ENCODE results near the gene ELF5.
A peak's percentile ranks its signal among the peaks of the same experiment; 100 is the strongest.

Gene ELF5

DNA sequence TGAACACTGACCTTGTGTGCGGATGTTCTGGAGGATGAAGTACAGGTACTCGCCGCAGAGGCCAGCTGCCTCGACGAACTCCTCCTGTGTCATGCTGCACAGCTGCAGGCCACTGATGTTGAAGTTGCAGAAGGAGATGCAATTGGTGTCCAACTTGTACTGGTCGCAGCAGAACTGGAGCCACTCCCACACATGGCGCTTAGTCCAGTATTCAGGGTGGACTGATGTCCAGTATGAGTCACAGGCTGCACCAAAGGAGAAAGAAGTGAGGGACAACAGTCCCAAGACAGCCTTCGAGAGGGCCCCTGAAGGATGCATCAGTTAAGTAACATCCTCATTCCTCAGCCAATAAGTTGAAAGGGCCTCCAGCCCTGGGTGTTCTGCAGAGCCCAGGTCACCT, 20.1 kb downstream of the ELF5 start:
- Mint-ChIP-seq H3K27ac (no peak overlapping the region), H3K27me3 (peaks cover 8 to 15% of the 10 kb centered on the region in 2 donors), H3K9me3 (no peaks in the 10 kb centered on the region), H3K36me3 (no peaks in the 10 kb centered on the region), H3K4me1 (peaks cover 5 to 6% of the 10 kb centered on the region in 2 donors), H3K4me3 (no peak overlapping the region)
- no peak for DNase-seq
- ATAC-seq (replicated peaks): no peak

DNA sequence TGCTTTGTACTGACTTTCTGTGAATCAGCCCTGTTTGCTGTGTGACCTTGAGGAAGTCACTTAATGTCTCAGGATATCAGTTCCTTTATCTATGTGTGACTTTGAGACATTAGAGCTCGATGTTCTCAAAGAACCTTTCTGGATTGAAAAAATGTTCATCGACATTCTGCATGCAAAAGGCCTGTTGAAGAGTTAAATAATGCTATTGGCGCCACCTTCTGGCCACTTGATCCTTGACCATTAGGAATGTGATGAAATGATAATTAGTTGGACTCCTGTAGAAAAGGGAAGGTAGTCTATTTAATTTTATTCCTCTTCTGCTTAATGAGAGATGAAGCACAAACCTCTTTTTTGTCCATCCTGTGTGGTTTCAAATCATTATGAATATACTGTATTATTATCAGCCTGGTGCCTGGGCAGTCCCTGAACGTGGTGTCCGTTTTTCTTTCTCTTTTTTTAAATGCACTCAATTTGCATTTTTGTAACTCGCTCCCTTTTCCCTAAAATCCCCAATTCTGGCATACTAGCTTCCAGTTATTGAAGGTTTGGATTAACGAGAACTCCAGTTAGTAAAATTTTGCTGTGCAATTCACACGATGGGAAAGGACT, 20.7 kb downstream of the ELF5 start:
- DNase-seq (peak; percentile 18), ATAC-seq (replicated peaks) (peak in 1 of 2 donors; percentile 67)
- Mint-ChIP-seq H3K9me3 (no peaks in the 10 kb centered on the region), H3K4me3 (no peak overlapping the region), H3K4me1 (peaks cover 5 to 6% of the 10 kb centered on the region in 2 donors), H3K27me3 (peaks cover 8 to 15% of the 10 kb centered on the region in 2 donors), H3K27ac (no peak overlapping the region), H3K36me3 (no peaks in the 10 kb centered on the region)

DNA sequence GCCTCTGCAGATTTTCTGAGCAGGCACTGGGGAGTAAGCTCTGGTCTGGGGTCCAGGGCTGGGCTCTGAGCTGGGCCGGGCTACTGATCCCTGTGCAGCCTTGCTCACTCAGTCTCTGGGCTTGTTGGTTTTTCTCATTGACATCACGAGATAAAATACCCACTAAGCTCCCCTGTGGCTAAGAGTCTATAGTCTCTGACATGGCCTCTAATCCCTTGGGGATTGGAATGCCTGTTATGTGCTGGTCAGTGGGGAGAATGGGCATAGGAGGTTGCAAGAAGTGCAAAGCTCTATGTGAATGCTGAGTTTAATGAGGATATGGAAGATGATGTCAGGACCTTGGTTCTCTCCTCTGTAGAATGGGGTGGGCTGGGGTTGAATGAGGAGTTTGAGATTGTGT, 23.3 kb downstream of the ELF5 start:
- H3K4me1 Mint-ChIP-seq: peaks cover 5 to 7% of the 10 kb centered on the region in 2 donors
- no peaks in the 10 kb centered on the region for H3K36me3 Mint-ChIP-seq
- no peaks in the 10 kb centered on the region for H3K9me3 Mint-ChIP-seq
- ATAC-seq (replicated peaks) (no peak), DNase-seq (no peak)
- H3K4me3 Mint-ChIP-seq: no peak overlapping the region
- no peak overlapping the region for H3K27ac Mint-ChIP-seq
- H3K27me3 Mint-ChIP-seq: peaks cover 4 to 10% of the 10 kb centered on the region in 2 donors

DNA sequence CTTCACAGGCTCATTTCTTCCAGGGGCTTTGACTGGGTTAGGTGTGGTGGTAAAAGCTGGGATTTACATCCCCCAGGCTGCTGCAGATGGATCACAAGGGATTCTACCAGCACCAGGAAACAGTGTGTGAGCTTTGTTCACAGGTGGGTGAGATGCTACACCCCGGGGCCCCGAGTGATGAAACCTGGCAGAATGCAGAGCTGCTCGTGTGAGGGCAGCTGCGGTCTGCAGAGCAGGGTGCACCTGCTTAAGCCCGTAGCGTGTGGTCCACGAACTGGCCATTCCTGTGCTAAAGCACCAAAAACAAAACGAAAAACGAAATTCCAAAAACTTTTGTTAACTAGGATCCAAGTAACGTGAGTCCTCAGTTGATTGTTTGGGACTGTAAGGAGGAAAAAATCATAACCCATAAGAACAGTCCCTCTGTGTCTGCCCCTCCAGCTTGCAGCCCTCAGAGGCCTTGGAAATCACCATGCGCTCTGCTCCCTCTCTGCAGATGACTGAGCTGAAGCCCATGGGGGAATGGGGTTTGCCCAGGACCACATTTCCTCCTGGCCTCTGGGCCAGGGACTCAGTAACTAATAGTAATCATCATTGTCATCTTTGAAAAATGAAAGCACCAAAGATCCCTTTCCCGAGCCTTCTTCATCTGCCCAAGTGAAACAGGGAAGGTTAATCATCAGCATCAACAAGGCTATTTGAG, 24.6 kb downstream of the ELF5 start:
- Mint-ChIP-seq H3K36me3 (no peaks in the 10 kb centered on the region), H3K4me1 (peaks cover 0 to 5% of the 10 kb centered on the region in 2 donors), H3K9me3 (no peaks in the 10 kb centered on the region), H3K4me3 (no peak overlapping the region), H3K27ac (no peak overlapping the region), H3K27me3 (no peaks in the 10 kb centered on the region)
- DNase-seq (no peak), ATAC-seq (replicated peaks) (peak in 1 of 2 donors; percentile 58)

DNA sequence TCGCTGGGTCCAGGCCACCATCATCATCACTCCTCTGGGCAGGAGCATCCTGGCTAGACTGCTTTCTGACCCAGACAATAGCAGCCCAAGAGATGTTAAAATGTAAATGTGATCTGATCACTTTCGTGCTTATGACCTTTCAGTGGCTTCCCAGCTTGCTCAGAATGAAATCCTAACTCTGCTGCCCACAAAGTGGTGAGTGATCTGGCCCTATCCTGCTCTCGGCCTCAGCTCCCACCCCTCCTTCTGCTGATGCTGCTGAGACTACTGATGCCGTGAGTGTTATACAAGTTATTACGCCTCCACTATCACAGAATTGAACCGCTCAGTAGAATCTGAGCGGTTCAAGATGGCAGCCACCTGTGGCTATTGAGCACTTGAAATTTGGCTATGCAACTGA, 26.2 kb downstream of the ELF5 start:
- no peak for DNase-seq
- Mint-ChIP-seq H3K4me1 (peaks cover 0 to 3% of the 10 kb centered on the region in 2 donors), H3K4me3 (no peak overlapping the region), H3K27ac (no peak overlapping the region), H3K36me3 (no peaks in the 10 kb centered on the region), H3K9me3 (no peaks in the 10 kb centered on the region), H3K27me3 (no peaks in the 10 kb centered on the region)
- ATAC-seq (replicated peaks): peak; percentile 21 to 57

DNA sequence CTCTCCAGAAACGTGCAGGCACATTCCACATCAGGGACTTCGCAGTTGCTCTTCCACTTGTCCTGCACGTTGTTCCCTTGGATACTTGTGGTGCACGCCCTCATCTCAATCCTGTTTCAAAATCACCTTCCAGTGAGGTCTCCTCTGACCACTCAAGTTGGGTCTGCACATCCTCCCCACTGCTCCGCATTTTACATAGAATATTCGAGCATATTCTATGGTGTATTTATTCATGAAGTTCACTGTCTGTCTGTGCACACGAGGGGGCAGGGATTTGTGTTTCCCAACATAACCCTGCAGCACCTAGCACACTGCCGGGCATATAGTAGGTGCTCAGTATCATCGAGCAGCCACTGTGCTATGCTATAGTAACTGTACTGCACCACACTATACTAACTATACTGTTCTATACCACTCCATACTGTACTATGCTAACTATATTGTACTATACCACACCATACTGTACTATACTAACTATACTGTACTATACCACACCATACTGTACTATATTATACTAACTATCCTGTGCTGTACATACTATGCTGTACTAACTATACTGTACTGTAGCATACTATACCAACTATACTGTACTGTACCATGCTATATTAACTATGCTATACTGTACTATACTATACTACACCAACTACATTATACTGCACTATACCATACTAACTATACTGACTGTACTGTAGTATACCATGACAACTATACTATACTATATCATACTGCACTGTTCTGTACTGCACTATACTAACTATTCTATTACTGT, 30.3 kb downstream of the ELF5 start:
- DNase-seq: no peak
- H3K9me3 Mint-ChIP-seq: no peaks in the 10 kb centered on the region
- peaks cover 0 to 1% of the 10 kb centered on the region in 2 donors for H3K4me1 Mint-ChIP-seq
- ATAC-seq (replicated peaks): no peak
- no peak overlapping the region for H3K27ac Mint-ChIP-seq
- no peak overlapping the region for H3K4me3 Mint-ChIP-seq
- H3K36me3 Mint-ChIP-seq: no peaks in the 10 kb centered on the region
- H3K27me3 Mint-ChIP-seq: peaks cover 0 to 9% of the 10 kb centered on the region in 2 donors

DNA sequence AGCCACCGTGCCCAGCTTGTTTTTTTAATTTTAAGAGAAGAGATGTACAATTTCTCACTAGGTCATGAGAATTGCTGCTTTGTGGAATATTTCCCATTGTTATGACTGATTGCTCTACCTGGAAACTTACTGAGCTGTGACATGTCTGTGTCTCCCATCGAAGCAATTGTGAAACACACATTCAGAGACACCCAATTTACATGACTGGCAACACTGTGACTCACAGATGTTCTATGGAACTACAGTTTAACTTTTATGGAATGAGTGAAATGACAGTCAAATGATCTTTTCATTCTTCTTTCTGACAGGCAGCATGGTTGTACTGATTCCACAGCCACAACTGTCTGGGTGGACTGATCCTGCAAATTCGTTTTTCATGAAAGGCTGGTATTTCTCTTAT, 32.3 kb downstream of the ELF5 start:
- no peaks in the 10 kb centered on the region for H3K4me1 Mint-ChIP-seq
- peaks cover 0 to 9% of the 10 kb centered on the region in 2 donors for H3K27me3 Mint-ChIP-seq
- H3K9me3 Mint-ChIP-seq: no peaks in the 10 kb centered on the region
- H3K36me3 Mint-ChIP-seq: no peaks in the 10 kb centered on the region
- H3K27ac Mint-ChIP-seq: no peak overlapping the region
- no peak overlapping the region for H3K4me3 Mint-ChIP-seq
- DNase-seq (no peak), ATAC-seq (replicated peaks) (no peak)

DNA sequence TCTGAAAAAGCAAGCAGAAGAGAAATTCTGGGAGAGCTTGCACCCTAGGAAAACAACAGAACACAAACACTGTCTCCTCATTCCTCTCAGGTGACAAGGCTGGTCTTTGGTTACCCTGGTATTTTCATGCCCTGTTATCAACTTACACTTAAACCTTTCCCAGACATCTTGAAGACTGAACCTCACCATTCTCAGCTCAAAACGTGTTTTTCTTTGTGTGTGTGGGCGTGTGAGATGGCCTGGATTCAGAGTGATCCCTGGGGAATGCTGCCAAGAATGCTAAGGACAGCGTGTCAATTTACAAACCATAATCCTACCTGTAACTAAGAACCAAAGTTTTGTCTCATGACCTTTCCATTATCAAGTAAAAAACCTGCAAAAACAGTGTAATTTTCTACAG, 33.3 kb downstream of the ELF5 start:
- no peak for ATAC-seq (replicated peaks)
- H3K36me3 Mint-ChIP-seq: no peaks in the 10 kb centered on the region
- DNase-seq: no peak
- peaks cover 0 to 9% of the 10 kb centered on the region in 2 donors for H3K27me3 Mint-ChIP-seq
- no peaks in the 10 kb centered on the region for H3K4me1 Mint-ChIP-seq
- no peak overlapping the region for H3K4me3 Mint-ChIP-seq
- H3K9me3 Mint-ChIP-seq: no peaks in the 10 kb centered on the region
- no peak overlapping the region for H3K27ac Mint-ChIP-seq

DNA sequence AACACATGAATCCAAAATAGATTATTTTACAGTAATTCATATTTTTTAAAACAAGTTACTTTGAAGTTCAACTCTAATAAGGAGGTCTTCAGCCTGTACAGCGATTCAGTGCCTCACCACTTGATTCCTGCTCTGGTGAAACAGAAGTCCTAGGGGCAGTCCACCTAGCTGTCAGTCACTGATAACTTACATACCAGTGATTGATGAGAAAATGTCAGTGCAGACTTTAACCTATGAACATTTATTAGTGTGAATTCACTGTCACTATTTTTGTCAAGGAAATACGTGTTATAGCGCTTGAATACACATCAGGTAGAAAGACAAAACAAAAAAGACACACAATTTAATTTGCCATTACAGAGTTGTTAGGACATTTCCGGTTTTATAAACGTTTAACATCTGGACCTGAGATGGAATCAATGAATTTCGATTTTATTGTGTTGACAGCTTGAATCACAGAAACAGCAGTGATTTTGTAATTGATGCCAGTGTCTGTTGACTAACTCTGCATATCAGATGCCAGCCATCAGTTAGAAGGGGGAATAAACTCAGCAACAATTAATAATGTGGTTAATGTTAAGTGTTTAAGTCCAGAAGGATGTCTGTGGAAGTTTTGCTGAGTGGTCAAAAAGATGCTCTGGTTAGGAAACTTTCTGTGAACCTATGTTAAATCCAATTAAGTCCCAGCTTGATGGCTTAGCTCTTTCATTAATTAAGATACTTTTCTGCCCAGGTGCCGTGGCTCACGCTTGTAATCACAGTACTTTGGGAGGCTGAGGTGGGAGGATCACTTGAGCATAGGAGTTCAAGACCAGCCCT, 34.5 kb downstream of the ELF5 start:
- Mint-ChIP-seq H3K27me3 (peaks cover 0 to 9% of the 10 kb centered on the region in 2 donors), H3K4me1 (no peaks in the 10 kb centered on the region), H3K36me3 (peaks cover under 1 to 6% of the 10 kb centered on the region in 2 donors), H3K9me3 (no peaks in the 10 kb centered on the region), H3K4me3 (no peak overlapping the region), H3K27ac (no peak overlapping the region)
- DNase-seq (no peak), ATAC-seq (replicated peaks) (no peak)

DNA sequence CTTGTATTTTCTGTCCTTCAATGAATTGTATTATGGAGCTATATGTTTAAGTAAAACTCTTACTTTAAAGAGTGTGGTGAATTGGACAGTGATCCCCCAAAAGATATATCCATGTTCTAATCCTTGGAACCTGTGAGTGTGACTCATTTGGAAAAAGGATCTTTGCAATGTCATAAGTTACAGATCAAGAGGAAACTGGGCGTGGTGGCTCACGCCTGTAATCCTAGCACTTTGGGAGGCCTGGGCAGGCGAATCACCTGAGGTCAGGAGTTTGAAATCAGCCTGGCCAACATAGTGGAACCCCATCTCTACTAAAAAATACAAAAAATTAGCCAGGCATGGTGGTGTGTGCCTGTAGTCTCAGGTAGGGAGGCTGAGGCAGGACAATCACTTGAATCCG, 36.7 kb downstream of the ELF5 start:
- Mint-ChIP-seq H3K27ac (peak overlapping the region; percentile 31), H3K4me3 (no peak overlapping the region), H3K9me3 (no peaks in the 10 kb centered on the region), H3K4me1 (no peaks in the 10 kb centered on the region), H3K36me3 (peaks cover 19 to 20% of the 10 kb centered on the region in 2 donors), H3K27me3 (peaks cover 0 to 9% of the 10 kb centered on the region in 2 donors)
- no peak for ATAC-seq (replicated peaks)
- no peak for DNase-seq

DNA sequence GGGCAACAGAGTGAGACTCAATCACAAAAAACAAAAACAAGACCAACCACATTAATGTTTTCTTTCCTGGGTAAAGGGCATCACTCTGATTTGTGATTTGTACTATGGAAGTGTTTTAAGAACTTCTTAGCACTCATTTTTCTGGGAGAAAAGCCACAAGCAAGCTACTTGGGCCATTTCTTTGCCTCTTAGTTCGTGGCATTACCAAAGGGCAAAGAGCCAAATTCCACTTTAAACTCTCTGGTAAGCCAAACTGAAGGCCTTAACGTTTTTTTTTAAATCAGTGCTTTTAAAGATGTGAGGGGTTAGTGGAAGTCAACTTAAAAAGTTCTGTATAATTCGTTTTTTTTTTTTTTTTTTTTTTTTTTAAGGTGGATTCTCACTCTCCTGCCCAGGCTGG, 37.9 kb downstream of the ELF5 start:
- peaks cover 0 to 6% of the 10 kb centered on the region in 2 donors for H3K27me3 Mint-ChIP-seq
- H3K27ac Mint-ChIP-seq: no peak overlapping the region

DNA sequence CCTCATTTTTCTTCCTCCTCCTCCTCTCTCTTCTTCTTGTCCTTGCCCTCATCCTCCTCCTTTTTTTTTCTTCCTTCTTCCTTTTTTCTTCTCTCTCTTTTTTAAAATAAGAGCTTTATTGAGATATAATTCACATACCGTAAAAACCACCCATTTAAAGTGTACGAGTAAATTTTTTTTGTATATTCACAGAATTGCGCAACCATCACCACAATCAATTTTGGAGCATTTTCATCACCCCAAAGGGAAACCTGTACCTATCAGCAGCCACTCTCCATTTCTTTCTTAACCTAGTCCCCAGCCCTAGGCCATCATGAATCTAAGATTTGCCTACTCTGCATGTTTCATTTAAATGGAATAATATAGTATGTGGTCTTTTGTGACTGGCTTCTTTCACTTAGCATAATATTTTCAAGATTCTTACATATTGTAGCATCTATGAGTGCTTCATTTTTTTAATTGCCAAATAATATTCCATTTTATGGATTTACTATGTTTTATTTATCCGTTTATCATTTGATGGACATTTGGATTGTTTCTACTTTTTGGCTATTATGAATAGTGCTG, 39.9 kb downstream of the ELF5 start:
- ATAC-seq (replicated peaks): no peak
- Mint-ChIP-seq H3K4me3 (no peak overlapping the region), H3K36me3 (peaks cover 27 to 28% of the 10 kb centered on the region in 2 donors), H3K27ac (no peak overlapping the region), H3K9me3 (no peaks in the 10 kb centered on the region), H3K27me3 (no peaks in the 10 kb centered on the region), H3K4me1 (no peaks in the 10 kb centered on the region)
- no peak for DNase-seq

More for the DNA sequence above, 37.9 kb downstream of the ELF5 start:
- Mint-ChIP-seq H3K4me3 (no peak overlapping the region), H3K36me3 (peaks cover 25 to 27% of the 10 kb centered on the region in 2 donors), H3K4me1 (no peaks in the 10 kb centered on the region), H3K9me3 (no peaks in the 10 kb centered on the region)
- DNase-seq (no peak), ATAC-seq (replicated peaks) (no peak)

DNA sequence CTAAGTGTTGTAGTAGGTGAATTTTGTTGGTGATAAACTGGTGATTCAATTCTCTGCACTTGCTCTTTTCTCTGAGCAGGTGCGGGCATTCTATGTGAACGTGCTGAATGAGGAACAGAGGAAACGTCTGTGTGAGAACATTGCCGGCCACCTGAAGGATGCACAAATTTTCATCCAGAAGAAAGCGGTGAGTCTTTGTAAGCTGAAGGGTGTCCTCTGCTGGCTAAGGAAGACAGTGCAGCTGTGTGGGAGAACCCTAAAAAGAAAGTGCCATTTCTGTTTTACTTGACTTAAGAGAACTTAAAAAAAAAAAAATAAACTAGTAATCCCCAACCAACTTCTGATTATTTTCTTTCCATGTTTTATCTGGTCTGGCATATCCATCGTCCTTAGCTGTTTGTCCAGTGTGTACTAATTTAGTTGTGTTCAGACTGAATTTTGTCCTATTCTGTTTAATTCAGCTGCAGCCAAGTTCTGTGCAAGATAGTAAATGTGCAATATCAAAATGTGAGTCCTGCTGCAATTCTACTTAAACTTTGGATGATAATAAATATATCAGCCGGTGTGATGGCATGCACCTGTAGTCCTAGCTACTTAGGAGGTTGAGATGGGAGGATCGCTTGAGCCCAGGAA, 45.3 kb downstream of the ELF5 start:
- no peaks in the 10 kb centered on the region for H3K27me3 Mint-ChIP-seq
- H3K4me3 Mint-ChIP-seq: no peak overlapping the region
- H3K4me1 Mint-ChIP-seq: peaks cover 5 to 6% of the 10 kb centered on the region in 2 donors
- ATAC-seq (replicated peaks): peak; percentile 52 to 56
- no peak for DNase-seq
- no peak overlapping the region for H3K27ac Mint-ChIP-seq
- peaks cover 6 to 10% of the 10 kb centered on the region in 2 donors for H3K9me3 Mint-ChIP-seq
- H3K36me3 Mint-ChIP-seq: peaks cover 58 to 60% of the 10 kb centered on the region in 2 donors

Measured in stimulated activated naive B cell treated with anti-CD40 and anti-IgM and Interleukin-4, amounts not matched to agents 10 μg/mL and 1 μg/mL and 100 μg/mL, for 72 hours (primary cell).